ENCODE measurements around the gene MATN1. TPM values are rescaled to one million over a fixed set of nuclear protein-coding genes. Genes with fewer than 3 reads are reported as not detected.

The MATN1 gene
- total RNA-seq, 2 donors from 2014 or later: 1.5 TPM; not detected in 1

GRCh38 chr1:30721341-30721793 lies 2.0 kb downstream of the MATN1 start:
- H3K27me3 ChIP-seq (replicated peaks; ENCODE audit: insufficient read depth): no peaks in the 10 kb centered on the region
- no peaks in the 10 kb centered on the region for H3K9me3 ChIP-seq
- H3K4me3 ChIP-seq: no peak overlapping the region
- no peak for ATAC-seq (ENCODE audit: insufficient number of reproducible peaks, low FRiP score, low read depth)
- peaks cover 3 to 4% of the 10 kb centered on the region in 2 donors for H3K4me1 ChIP-seq (ENCODE audit: control insufficient read depth in 1 of 2, low read depth in 2 of 2)
- DNase-seq (ENCODE audit: low spot score): no peak
- no peaks in the 10 kb centered on the region for H3K36me3 ChIP-seq
- no peak for TF ChIP-seq CTCF (IDR thresholded peaks at IDR 0.05)
- no peak overlapping the region for H3K27ac ChIP-seq

GRCh38 chr1:30720271-30721223 lies 2.8 kb downstream of the MATN1 start:
- ATAC-seq (ENCODE audit: insufficient number of reproducible peaks, low FRiP score, low read depth) (no peak), DNase-seq (ENCODE audit: low spot score) (no peak)
- Histone ChIP-seq H3K36me3 (no peaks in the 10 kb centered on the region), H3K27me3 (replicated peaks; ENCODE audit: insufficient read depth) (no peaks in the 10 kb centered on the region), H3K4me1 (ENCODE audit: control insufficient read depth in 1 of 2, low read depth in 2 of 2) (peaks cover 3 to 4% of the 10 kb centered on the region in 2 donors), H3K9me3 (no peaks in the 10 kb centered on the region), H3K4me3 (no peak overlapping the region), H3K27ac (no peak overlapping the region)
- no peak for TF ChIP-seq CTCF (IDR thresholded peaks at IDR 0.05)

- peak; percentile 5 for TF ChIP-seq CTCF (IDR thresholded peaks at IDR 0.05)
- H3K36me3 ChIP-seq: no peaks in the 10 kb centered on the region
- ATAC-seq (ENCODE audit: insufficient number of reproducible peaks, low FRiP score, low read depth) (no peak), DNase-seq (ENCODE audit: low spot score) (no peak)
- H3K27ac ChIP-seq: peak overlapping the region; percentile 96 to 100
- peak overlapping the region; percentile 89 for H3K4me3 ChIP-seq
- H3K27me3 ChIP-seq (replicated peaks; ENCODE audit: insufficient read depth): no peaks in the 10 kb centered on the region
- no peaks in the 10 kb centered on the region for H3K9me3 ChIP-seq
- H3K4me1 ChIP-seq (ENCODE audit: control insufficient read depth in 1 of 2, low read depth in 2 of 2): peaks cover 3 to 4% of the 10 kb centered on the region in 2 donors
Measured at GRCh38 chr1:30719406-30720270, 3.7 kb downstream of the MATN1 start.

- no peaks in the 10 kb centered on the region for H3K9me3 ChIP-seq
- H3K27me3 ChIP-seq (replicated peaks; ENCODE audit: insufficient read depth): no peaks in the 10 kb centered on the region
- H3K36me3 ChIP-seq: no peaks in the 10 kb centered on the region
- TF ChIP-seq CTCF (IDR thresholded peaks at IDR 0.05): peak; percentile 99
- H3K4me1 ChIP-seq (ENCODE audit: control insufficient read depth in 1 of 2, low read depth in 2 of 2): peaks cover 3 to 4% of the 10 kb centered on the region in 2 donors
- H3K27ac ChIP-seq: peak overlapping the region; percentile 96 to 100
- peak; percentile 36 for DNase-seq (ENCODE audit: low spot score)
- ATAC-seq (ENCODE audit: insufficient number of reproducible peaks, low FRiP score, low read depth): peak; percentile 86
- peak overlapping the region; percentile 89 for H3K4me3 ChIP-seq
Measured at GRCh38 chr1:30718636-30719405, 4.6 kb downstream of the MATN1 start.
